ENCODE results near the gene PSAT1.

DNA sequence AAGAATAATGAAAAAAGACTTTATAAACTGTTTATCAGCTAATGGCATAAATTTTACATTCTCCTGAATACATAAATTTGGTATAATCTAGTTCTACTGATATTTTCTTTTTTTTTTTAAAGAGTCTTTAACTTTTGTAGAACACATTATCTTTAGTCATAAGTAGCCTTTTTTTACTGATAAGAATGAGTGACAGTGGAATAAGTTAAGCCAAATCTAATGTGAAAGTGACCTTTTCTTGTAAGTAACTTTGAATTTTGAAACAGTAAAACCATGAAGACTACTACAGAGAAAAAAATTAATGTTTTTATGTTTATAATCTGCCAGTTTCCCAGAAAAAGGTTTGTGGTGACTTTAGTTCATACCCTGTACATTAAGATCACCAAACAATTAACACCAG, 47.4 kb upstream of the PSAT1 start:
- TF ChIP-seq, protein P1, sequence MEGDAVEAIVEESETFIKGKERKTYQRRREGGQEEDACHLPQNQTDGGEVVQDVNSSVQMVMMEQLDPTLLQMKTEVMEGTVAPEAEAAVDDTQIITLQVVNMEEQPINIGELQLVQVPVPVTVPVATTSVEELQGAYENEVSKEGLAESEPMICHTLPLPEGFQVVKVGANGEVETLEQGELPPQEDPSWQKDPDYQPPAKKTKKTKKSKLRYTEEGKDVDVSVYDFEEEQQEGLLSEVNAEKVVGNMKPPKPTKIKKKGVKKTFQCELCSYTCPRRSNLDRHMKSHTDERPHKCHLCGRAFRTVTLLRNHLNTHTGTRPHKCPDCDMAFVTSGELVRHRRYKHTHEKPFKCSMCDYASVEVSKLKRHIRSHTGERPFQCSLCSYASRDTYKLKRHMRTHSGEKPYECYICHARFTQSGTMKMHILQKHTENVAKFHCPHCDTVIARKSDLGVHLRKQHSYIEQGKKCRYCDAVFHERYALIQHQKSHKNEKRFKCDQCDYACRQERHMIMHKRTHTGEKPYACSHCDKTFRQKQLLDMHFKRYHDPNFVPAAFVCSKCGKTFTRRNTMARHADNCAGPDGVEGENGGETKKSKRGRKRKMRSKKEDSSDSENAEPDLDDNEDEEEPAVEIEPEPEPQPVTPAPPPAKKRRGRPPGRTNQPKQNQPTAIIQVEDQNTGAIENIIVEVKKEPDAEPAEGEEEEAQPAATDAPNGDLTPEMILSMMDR (conservative IDR thresholded peaks at IDR 0.05; ENCODE audit: low read depth, low read length), result no peak
- TF ChIP-seq EZH2 (IDR thresholded peaks at IDR 0.05; ENCODE audit: low read length, unreplicated experiment) (no peak), EZH2phosphoT487 (IDR thresholded peaks at IDR 0.05; ENCODE audit: borderline replicate concordance, low read length) (no peak)
